Large intestine (tissue), 3 donors: ENCODE measurements around the gene TM4SF1. TPM values are rescaled to one million over a fixed set of nuclear protein-coding genes. Genes with fewer than 3 reads are reported as not detected.

Source experiments
- DNase-seq, 2 donors: peaks; one replicate each; pipeline versions ENCODE4 v3.0.0 to v3.0.0-alpha.2; 2013
- H3K27ac ChIP-seq: one replicate; pipeline ENCODE4 v1.5.1; 2013; ENCODE audit warnings: low read length
- H3K27me3 ChIP-seq: 2 replicates; pipeline ENCODE4 v1.6.1; 2013; ENCODE audit warnings: low read length; ENCODE audit not compliant: control insufficient read depth, insufficient read depth
- H3K36me3 ChIP-seq: 2 replicates; pipeline ENCODE4 v1.6.1; 2013; ENCODE audit warnings: low read length; ENCODE audit not compliant: control insufficient read depth, insufficient read depth
- H3K4me1 ChIP-seq: one replicate; pipeline ENCODE4 v1.6.1; 2013; ENCODE audit warnings: low read length; ENCODE audit not compliant: control insufficient read depth, insufficient read depth
- H3K4me3 ChIP-seq: one replicate; pipeline ENCODE4 v1.5.1; 2013; ENCODE audit warnings: low read length
- H3K9me3 ChIP-seq: one replicate; pipeline ENCODE4 v1.6.1; 2013; ENCODE audit warnings: mild to moderate bottlenecking, low read depth, low read length, moderate library complexity; ENCODE audit not compliant: control insufficient read depth
- WGBS: methylation state at CpG from one replicate; pipeline ENCODE4 v1.1.5; 2013; ENCODE audit warnings: low lambda C conversion rate; ENCODE audit not compliant: insufficient coverage; 5-methylcytosine and 5-hydroxymethylcytosine counted together
- polyA plus RNA-seq: library from polyadenylated mRNA; unstranded; fragments of 120-200 nt; gene quantifications from one replicate; pipeline ENCODE4 v1.2.1, GENCODE V29; 2013

Gene TM4SF1
- polyA plus RNA-seq, 1 donor, result 56.9 TPM

DNA sequence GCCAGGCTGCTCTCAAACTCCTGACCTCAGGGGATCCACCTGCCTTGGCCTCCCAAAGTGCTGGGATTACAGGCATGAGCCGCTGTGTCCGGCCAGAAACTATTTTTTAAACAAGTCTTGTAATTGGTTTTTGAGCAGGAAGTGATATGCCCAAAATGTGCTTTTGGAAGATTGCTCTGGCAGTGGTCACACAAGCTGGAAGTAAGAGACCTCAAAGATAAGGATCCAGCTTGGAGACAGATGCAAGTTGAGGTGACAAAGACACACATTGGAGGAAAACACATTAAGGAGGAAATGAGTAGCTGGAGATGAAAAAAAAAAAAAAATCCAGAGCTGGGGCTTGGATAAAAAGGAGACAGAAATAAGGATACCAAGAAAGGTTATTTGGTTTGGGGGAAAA, 50.3 kb downstream of the TM4SF1 start:
- DNase-seq, result no peak
- no peak overlapping the region for H3K27ac ChIP-seq
- H3K4me3 ChIP-seq, result no peak overlapping the region
- no peaks in the 10 kb centered on the region for H3K4me1 ChIP-seq
- no CpG with 5 or more reads among the region's 2 CpGs for WGBS
- H3K9me3 ChIP-seq, result no peaks in the 10 kb centered on the region
- no peaks in the 10 kb centered on the region for H3K27me3 ChIP-seq
- H3K36me3 ChIP-seq, result no peaks in the 10 kb centered on the region

- DNase-seq, result no peak
- no peaks in the 10 kb centered on the region for H3K4me1 ChIP-seq
- no peaks in the 10 kb centered on the region for H3K36me3 ChIP-seq
- no peaks in the 10 kb centered on the region for H3K27me3 ChIP-seq
- no peak overlapping the region for H3K27ac ChIP-seq
- H3K9me3 ChIP-seq, result no peaks in the 10 kb centered on the region
- no peak overlapping the region for H3K4me3 ChIP-seq
Observed at GRCh38 chr3:149325581-149325980, 51.9 kb downstream of the TM4SF1 start.

DNA sequence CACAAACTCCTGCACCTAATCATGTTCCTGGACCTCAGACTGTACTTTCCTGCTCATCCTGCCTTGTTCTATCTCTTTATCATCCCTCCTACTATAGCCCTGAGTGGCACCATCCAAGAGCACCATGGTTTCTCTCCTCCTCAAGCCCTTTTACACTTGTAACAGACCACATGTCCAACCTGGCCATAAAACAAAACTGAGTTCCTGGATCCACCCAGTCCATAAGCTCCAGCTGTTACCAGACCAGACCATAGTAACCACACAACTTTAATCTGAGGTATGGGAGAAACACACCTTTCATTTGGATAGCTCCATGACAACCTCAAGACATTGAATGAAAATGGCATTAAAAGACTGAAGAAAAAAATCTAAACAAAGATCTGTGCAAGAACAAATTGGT, 53.1 kb downstream of the TM4SF1 start:
- H3K9me3 ChIP-seq, result no peaks in the 10 kb centered on the region
- no peaks in the 10 kb centered on the region for H3K4me1 ChIP-seq
- no peak overlapping the region for H3K27ac ChIP-seq
- H3K4me3 ChIP-seq, result no peak overlapping the region
- no peaks in the 10 kb centered on the region for H3K27me3 ChIP-seq
- peak in 1 of 2 donors; percentile 18 for DNase-seq
- H3K36me3 ChIP-seq, result no peaks in the 10 kb centered on the region

DNA sequence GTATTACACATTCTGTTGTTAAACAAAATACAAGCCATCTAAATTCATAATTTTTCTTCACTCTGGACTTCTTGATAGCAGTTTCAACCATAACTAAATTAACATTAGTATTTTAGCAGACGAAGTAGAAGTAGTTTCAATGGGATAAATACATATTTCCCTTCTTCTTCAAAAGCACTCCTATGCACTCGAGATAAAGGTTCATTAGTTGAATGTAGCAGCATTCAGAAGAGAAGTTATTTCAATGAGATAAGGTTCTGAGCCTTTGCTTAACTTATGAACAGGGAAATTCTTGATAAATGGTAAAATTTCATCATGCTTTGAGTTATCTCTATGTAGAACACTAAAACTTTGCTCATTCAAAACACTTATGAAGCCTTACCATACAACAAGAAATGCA, 55.8 kb downstream of the TM4SF1 start:
- no peak overlapping the region for H3K4me3 ChIP-seq
- H3K36me3 ChIP-seq, result no peaks in the 10 kb centered on the region
- H3K27me3 ChIP-seq, result no peaks in the 10 kb centered on the region
- WGBS, result no CpG with 5 or more reads among the region's 2 CpGs
- no peak for DNase-seq
- no peaks in the 10 kb centered on the region for H3K9me3 ChIP-seq
- H3K4me1 ChIP-seq, result peaks cover 4% of the 10 kb centered on the region
- H3K27ac ChIP-seq, result no peak overlapping the region

- Histone ChIP-seq H3K4me3 (no peak overlapping the region), H3K27ac (no peak overlapping the region), H3K27me3 (no peaks in the 10 kb centered on the region), H3K36me3 (no peaks in the 10 kb centered on the region), H3K9me3 (no peaks in the 10 kb centered on the region), H3K4me1 (peaks cover 9% of the 10 kb centered on the region)
- DNase-seq, result no peak
Observed at GRCh38 chr3:149321136-149321535, 56.3 kb downstream of the TM4SF1 start.

DNA sequence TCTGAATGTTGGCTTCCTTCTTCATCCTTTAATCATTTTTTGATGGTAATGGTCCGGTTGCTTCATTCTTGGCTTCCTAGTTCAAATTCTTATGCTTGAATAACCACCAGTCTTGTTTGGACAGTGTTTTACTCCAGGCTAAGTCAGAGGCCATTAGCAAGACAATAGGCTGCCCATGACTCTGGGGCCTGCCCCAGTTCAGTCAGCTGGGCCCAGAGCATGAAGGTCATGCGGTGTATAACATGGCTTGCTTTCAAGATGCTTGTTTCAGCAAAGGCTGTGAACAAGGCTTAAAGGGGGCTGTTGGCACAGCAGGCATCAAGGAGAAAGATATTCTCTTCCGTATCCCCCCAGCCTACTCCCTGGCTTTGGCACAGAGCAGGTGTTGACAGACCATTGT, 57.7 kb downstream of the TM4SF1 start:
- Histone ChIP-seq H3K36me3 (no peaks in the 10 kb centered on the region), H3K27me3 (no peaks in the 10 kb centered on the region), H3K27ac (no peak overlapping the region), H3K4me3 (no peak overlapping the region), H3K4me1 (peaks cover 16% of the 10 kb centered on the region), H3K9me3 (no peaks in the 10 kb centered on the region)
- no peak for DNase-seq
- 83% methylated on average over 1 of the region's 3 CpGs for WGBS

Other genes with a start within 250 kb of the TM4SF1 start
- 30.9 TPM for gene HPS3, start 248.0 kb downstream of the TM4SF1 start, polyA plus RNA-seq
- 0.57 TPM for gene CP, start 155.8 kb downstream of the TM4SF1 start, polyA plus RNA-seq
- 6.6 TPM for gene TM4SF18, start 44.0 kb downstream of the TM4SF1 start, polyA plus RNA-seq
- gene TM4SF4, start 97.0 kb upstream of the TM4SF1 start, polyA plus RNA-seq, result 56.5 TPM